Immature natural killer cell (primary cell): ENCODE data around the gene AP3S2. TPM values are rescaled to one million over a fixed set of nuclear protein-coding genes. Genes with fewer than 3 reads are reported as not detected.
"Not testable (repeated sequence)": the region's sequence is repeated elsewhere in the genome, so short reads cannot be mapped to it uniquely, and the experiment has no call there.

Source experiments
- DNase-seq, 3 donors: peaks; one replicate each; pipeline ENCODE4 v3.0.0; 2022; ENCODE audit warnings: mixed read lengths in 1 of 3
- H3K27ac Mint-ChIP-seq, 6 donors: one replicate each; pipeline ENCODE4 v1.8.0; 2020; ENCODE audit warnings: mixed read lengths in 6 of 6, mild to moderate bottlenecking in 5 of 6, inconsistent platforms in 4 of 6, moderate library complexity in 3 of 6
- H3K27me3 Mint-ChIP-seq, 3 donors: one replicate each; pipeline ENCODE4 v1.8.0; 2020 to 2021; ENCODE audit warnings: low read depth in 3 of 3, mild to moderate bottlenecking in 3 of 3, mixed read lengths in 3 of 3, moderate library complexity in 3 of 3, inconsistent platforms in 1 of 3
- H3K36me3 Mint-ChIP-seq, 3 donors: one replicate each; pipeline ENCODE4 v1.8.0; 2020; ENCODE audit warnings: mixed read lengths in 3 of 3, inconsistent platforms in 2 of 3, mild to moderate bottlenecking in 2 of 3
- H3K4me1 Mint-ChIP-seq, 2 donors: one replicate each; pipeline ENCODE4 v1.8.0; 2020; ENCODE audit warnings: inconsistent platforms in 2 of 2, mild to moderate bottlenecking in 2 of 2, mixed read lengths in 2 of 2, moderate library complexity in 1 of 2
- H3K4me3 Mint-ChIP-seq, 5 donors: one replicate each; pipeline ENCODE4 v1.8.0; 2020; ENCODE audit warnings: mild to moderate bottlenecking in 5 of 5, mixed read lengths in 5 of 5, inconsistent platforms in 3 of 5, moderate library complexity in 3 of 5
- H3K9me3 Mint-ChIP-seq, 6 donors: one replicate each; pipeline ENCODE4 v1.8.0; 2020; ENCODE audit warnings: mild to moderate bottlenecking in 6 of 6, mixed read lengths in 6 of 6, inconsistent platforms in 4 of 6, moderate library complexity in 3 of 6
- polyA plus RNA-seq, 3 donors: library from polyadenylated mRNA; unstranded; fragments of 300-500 nt; fragmentation: Illumina TruSeq; gene quantifications; one replicate each; pipeline ENCODE4 v1.2.3, GENCODE V29; 2021

AP3S2 gene
- polyA plus RNA-seq, 3 donors from 2014 or later: 23.7 to 38.5 (median 32.2) TPM

DNA sequence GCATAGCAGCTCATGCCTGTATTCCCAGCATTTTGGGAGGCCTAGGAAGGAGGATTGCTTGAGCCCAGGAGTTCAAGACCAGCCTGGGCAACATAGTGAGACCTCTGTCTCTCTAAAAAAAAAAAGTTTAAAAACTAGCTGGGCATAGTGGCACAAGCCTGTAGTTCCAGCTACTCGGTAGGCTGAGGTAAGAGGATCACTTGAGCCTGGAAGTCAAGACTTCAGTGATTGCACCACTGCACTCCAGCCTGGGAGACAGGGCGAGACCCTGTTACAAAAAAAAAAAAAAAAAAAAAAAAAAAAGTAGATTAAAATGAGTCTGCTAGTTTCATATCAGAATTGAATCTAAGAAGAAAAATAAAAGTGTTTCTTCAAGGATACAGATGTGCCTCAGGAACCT is 46.7 kb downstream of the AP3S2 start:
- no peaks in the 10 kb centered on the region for H3K4me1 Mint-ChIP-seq
- H3K36me3 Mint-ChIP-seq: peaks cover 21 to 36% (median 22%) of the 10 kb centered on the region in 3 donors
- no peak overlapping the region for H3K27ac Mint-ChIP-seq
- no peaks in the 10 kb centered on the region for H3K27me3 Mint-ChIP-seq
- no peak for DNase-seq
- H3K9me3 Mint-ChIP-seq: no peaks in the 10 kb centered on the region
- H3K4me3 Mint-ChIP-seq: no peak overlapping the region

DNA sequence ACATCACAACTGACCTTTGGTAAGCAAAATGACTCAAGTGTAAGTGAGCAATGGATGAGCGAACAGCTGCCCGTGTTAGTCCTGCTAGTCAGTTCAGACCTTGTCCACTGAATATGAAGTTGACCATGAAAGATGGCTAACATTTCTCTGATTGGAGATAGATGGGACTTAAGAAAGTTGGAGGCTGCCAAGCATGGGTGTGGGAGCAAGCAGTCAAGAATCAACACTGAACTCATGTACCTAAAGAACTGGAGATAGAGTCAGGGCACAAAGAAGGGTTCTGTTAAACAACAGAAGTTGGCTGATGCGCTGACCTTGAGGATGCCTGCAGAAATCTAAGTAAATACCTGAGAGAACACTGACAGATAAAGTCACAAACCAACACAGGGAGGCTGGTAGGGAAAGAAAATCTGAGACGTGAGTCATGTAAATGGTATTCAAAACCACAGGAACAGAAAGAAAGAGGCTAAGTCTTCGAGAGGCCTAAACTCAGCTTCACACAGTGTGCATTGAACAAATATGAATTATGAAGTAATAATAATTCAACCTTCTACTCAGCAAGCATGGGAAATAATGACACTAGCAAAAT is 48.4 kb downstream of the AP3S2 start:
- Mint-ChIP-seq H3K4me3 (no peak overlapping the region), H3K4me1 (no peaks in the 10 kb centered on the region), H3K27ac (peak overlapping the region in 1 of 6 donors; percentile 28), H3K9me3 (no peaks in the 10 kb centered on the region), H3K27me3 (peaks cover 0 to 1% (median 0%) of the 10 kb centered on the region in 3 donors), H3K36me3 (peaks cover 18 to 33% (median 25%) of the 10 kb centered on the region in 3 donors)
- no peak for DNase-seq

DNA sequence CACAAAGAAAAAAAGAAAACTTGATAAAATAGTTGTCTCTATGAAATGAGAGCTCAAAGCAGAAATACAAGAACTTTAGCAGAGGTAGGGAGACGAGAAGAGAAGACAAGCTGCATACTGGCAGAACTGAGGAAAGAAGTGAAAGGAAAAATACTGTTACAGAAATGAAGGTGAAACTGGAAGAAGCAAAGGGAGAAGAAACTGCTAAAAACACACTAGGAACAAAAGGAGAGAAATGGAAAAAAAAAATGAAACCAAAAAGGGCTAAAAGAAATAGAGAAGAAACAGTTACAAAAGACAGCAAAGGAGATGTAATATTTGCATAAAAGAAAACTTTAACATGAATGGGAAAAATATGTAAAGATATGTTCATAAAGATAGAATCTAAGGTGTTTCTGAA is 51.8 kb downstream of the AP3S2 start:
- no peak for DNase-seq
- H3K9me3 Mint-ChIP-seq: no peaks in the 10 kb centered on the region
- no peak overlapping the region for H3K4me3 Mint-ChIP-seq
- H3K36me3 Mint-ChIP-seq: peaks cover 10 to 26% (median 11%) of the 10 kb centered on the region in 3 donors
- H3K4me1 Mint-ChIP-seq: peaks cover 7 to 10% of the 10 kb centered on the region in 2 donors
- H3K27ac Mint-ChIP-seq: peak overlapping the region in 2 of 6 donors; percentile 43
- H3K27me3 Mint-ChIP-seq: peaks cover 0 to 4% (median 0%) of the 10 kb centered on the region in 3 donors

DNA sequence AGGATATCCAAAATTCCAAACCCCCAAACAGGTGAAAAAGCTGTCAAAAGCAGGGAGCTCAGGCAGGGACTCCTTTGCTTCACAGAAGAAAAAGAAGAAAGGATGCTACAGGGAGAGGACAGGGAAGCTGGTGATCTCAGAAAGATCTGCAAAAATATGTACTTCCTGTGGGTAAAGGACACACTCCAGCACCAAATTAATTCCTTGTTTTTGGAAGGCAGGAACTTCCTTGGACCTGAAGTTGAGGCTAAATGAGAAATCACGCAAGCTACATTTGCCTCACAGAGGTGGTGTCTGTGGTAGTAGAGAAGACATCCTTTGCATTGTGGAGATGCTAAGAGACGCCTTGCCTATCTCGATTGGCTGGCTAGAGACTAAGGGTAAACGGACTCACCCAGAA is 52.5 kb downstream of the AP3S2 start:
- Mint-ChIP-seq H3K36me3 (peaks cover 11 to 32% (median 16%) of the 10 kb centered on the region in 3 donors), H3K9me3 (no peaks in the 10 kb centered on the region), H3K27me3 (peaks cover 0 to 4% (median 0%) of the 10 kb centered on the region in 3 donors), H3K4me1 (peaks cover 7 to 10% of the 10 kb centered on the region in 2 donors), H3K4me3 (no peak overlapping the region), H3K27ac (no peak overlapping the region)
- DNase-seq: no peak

DNA sequence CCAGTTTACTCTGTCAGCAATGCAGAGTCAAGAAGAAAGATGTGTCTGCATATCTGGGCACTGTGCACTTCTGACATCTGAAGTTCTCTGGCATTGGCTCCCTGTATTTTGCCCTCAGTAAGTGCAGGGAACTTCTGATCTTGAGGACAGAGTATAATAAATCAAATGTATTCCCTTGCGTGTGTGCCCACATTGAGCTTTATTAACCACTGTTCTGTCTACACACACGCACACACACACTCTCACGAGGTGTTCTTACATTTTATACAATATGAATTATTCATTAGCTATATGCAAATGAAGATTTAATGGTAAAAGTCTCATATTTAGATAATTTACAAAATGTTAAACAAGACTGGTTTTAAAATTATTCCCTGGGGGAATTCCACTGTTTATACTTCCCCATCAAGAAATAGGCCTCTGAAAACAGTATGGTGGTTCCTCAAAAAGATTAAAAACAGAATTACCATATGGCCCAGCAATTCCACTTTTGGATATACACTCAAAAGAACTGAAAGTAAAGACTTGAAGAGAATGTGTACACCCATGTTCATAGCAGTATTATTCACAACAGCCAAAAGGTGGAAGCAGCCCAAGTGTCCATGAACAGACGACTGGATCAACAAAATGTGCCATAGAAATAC is 54.5 kb downstream of the AP3S2 start:
- Mint-ChIP-seq H3K27ac (no peak overlapping the region), H3K27me3 (peaks cover 0 to 4% (median 0%) of the 10 kb centered on the region in 3 donors), H3K4me1 (peaks cover 7 to 10% of the 10 kb centered on the region in 2 donors), H3K4me3 (no peak overlapping the region), H3K9me3 (no peaks in the 10 kb centered on the region), H3K36me3 (peaks cover 10 to 43% (median 17%) of the 10 kb centered on the region in 3 donors)
- no peak for DNase-seq

DNA sequence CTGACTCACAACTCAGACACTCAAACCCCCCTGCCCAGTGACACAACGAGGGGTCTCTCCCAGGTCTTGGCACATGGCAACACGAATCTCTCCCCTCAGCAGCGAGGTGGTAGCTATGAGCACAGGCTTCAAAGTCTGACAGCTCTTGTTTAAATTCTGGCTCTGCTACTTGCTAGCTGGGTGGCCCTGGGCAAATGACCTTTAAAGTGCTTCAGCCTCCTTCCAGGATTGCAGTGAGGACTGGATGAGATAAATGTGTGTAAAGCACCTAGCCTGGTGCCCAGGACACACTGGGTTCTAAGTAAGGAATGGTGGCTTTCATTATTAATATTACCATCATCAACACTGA is 56.0 kb downstream of the AP3S2 start:
- Mint-ChIP-seq H3K36me3 (peaks cover 13 to 56% (median 28%) of the 10 kb centered on the region in 3 donors), H3K27ac (peak overlapping the region in 3 of 6 donors; percentile 45 to 70 (median 56)), H3K4me1 (peaks cover 7 to 10% of the 10 kb centered on the region in 2 donors), H3K9me3 (no peaks in the 10 kb centered on the region), H3K4me3 (no peak overlapping the region), H3K27me3 (peaks cover 0 to 4% (median 0%) of the 10 kb centered on the region in 3 donors)
- DNase-seq: no peak

DNA sequence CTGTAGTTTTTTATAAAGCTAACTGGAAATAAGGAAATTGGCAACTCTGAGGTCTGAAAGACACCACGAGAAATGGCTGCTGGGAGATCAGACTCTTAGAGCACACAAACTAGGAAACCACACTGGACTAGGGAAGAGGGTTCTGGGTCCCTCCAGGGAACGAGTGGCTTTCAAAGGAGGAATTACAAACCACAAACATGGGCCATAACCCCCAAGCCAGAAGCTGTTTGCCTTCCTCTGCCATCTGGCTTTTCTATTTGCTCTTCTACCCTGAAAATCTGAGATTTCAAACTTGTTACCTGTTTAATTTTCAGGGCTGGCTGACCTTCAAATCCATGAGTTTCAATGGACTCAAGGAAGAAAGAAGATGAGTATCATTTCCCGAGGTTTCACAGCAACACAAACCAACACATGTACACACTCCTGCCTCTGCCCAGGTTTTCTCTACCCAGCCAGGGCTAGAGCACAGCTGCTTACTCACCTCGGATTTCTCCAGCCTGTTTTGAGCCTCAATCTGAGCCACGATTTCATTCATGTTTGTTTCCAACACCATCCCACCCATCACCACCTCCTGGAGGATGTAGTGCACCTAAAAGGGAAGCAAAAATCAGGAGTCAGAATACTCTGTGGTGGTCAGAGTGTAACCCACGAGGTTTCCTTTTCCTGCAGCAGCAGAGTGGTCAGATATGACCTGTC is 56.5 kb downstream of the AP3S2 start:
- Mint-ChIP-seq H3K9me3 (no peaks in the 10 kb centered on the region), H3K4me3 (no peak overlapping the region), H3K36me3 (peaks cover 13 to 57% (median 28%) of the 10 kb centered on the region in 3 donors), H3K27me3 (peaks cover 0 to 4% (median 0%) of the 10 kb centered on the region in 3 donors), H3K27ac (peak overlapping the region in 3 of 6 donors; percentile 41 to 56 (median 50)), H3K4me1 (peaks cover 7 to 10% of the 10 kb centered on the region in 2 donors)
- DNase-seq: no peak

DNA sequence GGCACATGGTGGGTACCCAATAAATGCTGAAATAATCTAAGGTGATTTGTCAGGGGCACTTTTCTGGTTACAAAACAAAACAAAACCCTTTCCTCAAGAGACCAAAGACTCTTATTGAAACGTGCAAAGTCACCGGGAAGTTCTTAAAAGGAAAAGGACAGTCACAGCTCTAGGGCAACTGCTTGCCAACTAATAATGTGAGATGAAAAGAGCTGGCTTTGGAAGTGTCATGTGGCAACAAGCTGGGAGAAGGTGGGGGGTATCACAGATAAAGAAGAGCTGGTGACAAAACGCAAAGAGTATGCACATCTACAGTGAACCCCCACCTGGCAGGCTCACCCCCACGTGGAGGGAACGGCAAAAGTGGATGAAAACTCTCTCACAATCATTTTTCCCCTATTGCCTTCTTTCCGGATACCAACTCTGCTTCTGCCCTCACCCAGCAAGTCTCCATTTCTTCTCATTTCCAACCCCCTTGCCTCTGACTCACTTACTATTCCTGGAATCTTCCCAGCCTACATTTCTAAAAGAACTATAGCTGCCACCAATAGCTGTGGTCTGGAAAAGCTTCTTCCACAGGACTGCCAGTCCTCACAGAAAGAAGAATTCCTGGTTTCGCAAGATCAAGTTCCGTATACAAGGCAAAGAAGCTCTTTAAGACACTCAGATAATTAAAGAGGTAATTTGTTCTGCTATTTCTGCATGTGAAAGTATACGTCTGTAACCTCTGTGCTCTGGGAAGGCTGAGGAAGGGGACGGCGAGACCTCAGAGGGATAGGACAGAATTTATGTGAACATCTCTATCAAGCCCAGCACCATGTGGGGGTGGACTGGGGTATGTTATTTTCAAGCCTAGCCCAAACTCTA is 57.3 kb downstream of the AP3S2 start:
- DNase-seq: no peak
- Mint-ChIP-seq H3K36me3 (peaks cover 8 to 55% (median 23%) of the 10 kb centered on the region in 3 donors), H3K27me3 (peaks cover 0 to 2% (median 0%) of the 10 kb centered on the region in 3 donors), H3K4me3 (no peak overlapping the region), H3K27ac (peak overlapping the region in 2 of 6 donors; percentile 6 to 66), H3K4me1 (peaks cover 7 to 10% of the 10 kb centered on the region in 2 donors), H3K9me3 (no peaks in the 10 kb centered on the region)

DNA sequence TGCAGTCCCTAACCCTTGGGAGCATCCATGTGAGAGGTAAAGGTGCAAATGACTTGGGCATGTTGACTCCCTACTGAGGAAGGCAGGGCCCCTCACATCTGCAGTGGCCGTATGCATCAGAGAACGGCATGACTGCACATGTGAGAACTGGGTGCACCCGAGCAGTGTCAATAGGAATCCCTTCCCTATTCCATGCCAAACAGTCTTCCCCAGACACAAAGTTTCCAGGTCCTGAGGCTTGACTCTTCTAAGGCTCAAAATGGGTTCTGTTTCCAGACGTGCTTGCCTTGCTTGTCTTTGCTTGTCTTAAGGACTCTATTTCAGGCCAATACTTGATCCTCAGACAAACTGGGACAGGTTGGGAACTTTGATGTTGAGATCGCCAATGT is 58.6 kb downstream of the AP3S2 start:
- DNase-seq: no peak
- Mint-ChIP-seq H3K9me3 (no peaks in the 10 kb centered on the region), H3K4me3 (no peak overlapping the region), H3K4me1 (peaks cover 7 to 10% of the 10 kb centered on the region in 2 donors), H3K36me3 (peaks cover 8 to 55% (median 23%) of the 10 kb centered on the region in 3 donors), H3K27ac (no peak overlapping the region), H3K27me3 (peaks cover 0 to 5% (median 0%) of the 10 kb centered on the region in 3 donors)

DNA sequence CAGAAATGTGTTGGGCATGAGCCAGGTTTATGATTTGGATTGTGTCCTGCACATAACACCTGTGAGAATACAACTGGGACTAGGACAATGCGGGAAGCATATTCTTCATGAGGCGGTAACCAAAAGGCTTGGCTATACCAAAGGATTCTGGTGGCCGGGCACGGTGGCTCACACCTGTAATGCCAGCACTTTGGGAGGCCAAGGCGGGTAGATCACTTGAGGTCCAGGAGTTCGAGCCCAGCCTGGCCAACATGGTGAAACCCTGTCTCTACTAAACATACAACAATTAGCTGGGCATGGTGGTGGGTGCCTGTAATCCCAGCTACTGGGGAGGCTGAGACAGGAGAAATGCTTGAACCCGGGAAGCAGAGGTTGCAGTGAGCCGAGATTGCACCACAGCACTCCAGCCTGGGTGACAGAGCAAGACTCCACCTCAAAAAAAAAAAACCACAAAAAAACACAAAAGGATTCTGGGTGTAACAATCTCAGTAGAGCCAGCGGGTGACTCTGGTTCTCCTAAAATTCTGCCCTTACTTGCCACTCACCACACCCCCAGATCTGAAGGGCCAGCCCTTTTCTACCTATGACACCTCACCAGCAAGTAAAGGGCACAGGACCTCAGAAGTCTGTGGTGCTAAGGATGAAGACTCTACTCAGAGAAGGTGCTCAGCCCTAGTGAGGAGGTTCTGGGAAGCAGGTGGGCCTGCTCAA is 59.2 kb downstream of the AP3S2 start:
- H3K36me3 Mint-ChIP-seq: peaks cover 8 to 51% (median 23%) of the 10 kb centered on the region in 3 donors
- not testable (repeated sequence) for H3K4me1 Mint-ChIP-seq, H3K9me3 Mint-ChIP-seq, H3K4me3 Mint-ChIP-seq, H3K27me3 Mint-ChIP-seq, DNase-seq
- peak overlapping the region in 1 of 6 donors; percentile 53 for H3K27ac Mint-ChIP-seq

DNA sequence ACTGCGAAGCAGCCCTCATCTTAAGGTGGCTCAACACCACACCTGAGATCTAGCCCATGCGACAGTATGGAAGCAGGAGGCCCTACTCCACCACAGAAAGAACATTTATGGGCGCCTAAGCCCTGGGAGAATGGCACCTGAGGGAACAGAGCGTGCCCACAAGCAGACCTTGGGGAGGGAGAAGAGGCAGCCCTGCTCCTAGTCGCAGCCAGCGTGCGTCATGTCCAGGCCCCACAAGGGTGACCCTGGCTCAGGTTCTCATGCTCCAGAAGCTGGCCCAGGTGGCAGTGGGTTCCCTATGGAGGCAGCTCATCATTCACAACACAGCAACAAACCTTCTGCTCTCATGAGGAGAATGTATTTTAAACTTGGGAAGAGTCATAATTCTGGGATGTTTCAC is 59.8 kb downstream of the AP3S2 start:
- Mint-ChIP-seq H3K27me3 (peaks cover 0 to 5% (median 0%) of the 10 kb centered on the region in 3 donors), H3K27ac (no peak overlapping the region), H3K36me3 (peaks cover 8 to 51% (median 23%) of the 10 kb centered on the region in 3 donors), H3K4me3 (no peak overlapping the region), H3K4me1 (peaks cover 7 to 10% of the 10 kb centered on the region in 2 donors), H3K9me3 (no peaks in the 10 kb centered on the region)
- DNase-seq: no peak

DNA sequence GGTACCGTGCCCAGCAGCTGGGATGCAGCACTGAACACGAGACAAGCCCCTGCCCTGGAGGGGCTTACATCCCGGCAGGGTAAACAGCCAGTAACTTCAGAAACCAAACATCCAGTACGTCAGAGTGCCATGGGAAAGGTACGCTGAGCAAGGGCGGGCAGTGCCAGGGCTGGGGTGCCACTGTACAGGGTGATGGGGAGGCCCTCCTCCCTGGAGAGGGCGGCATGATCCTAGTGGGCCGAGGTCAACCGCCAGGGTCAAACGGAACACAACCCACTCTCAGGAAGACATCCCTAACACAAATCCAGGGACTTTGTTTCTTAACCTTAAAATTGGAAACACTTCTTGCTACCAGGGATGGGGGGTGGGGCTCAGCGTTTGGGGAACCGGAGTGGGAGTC is 63.2 kb downstream of the AP3S2 start:
- no peaks in the 10 kb centered on the region for H3K4me1 Mint-ChIP-seq
- H3K36me3 Mint-ChIP-seq: peaks cover 8 to 31% (median 12%) of the 10 kb centered on the region in 3 donors
- peaks cover 0 to 2% (median 0%) of the 10 kb centered on the region in 3 donors for H3K27me3 Mint-ChIP-seq
- no peak for DNase-seq
- H3K4me3 Mint-ChIP-seq: no peak overlapping the region
- no peaks in the 10 kb centered on the region for H3K9me3 Mint-ChIP-seq
- H3K27ac Mint-ChIP-seq: no peak overlapping the region
